Left ventricle myocardium inferior (tissue), 1 donor: ENCODE measurements around the gene PXN. TPM values are rescaled to one million over a fixed set of nuclear protein-coding genes. Genes with fewer than 3 reads are reported as not detected.
"Not testable (repeated sequence)": the region's sequence is repeated elsewhere in the genome, so short reads cannot be mapped to it uniquely, and the experiment has no call there.

Source experiments
- DNase-seq: peaks from one replicate; pipeline ENCODE4 v3.0.0-alpha.2; 2020
- H3K27ac ChIP-seq: fragments of 200-600 bp; replicated peaks from 2 replicates; pipeline ENCODE4 v1.8.0; 2021
- H3K27me3 ChIP-seq: fragments of 200-600 bp; 2 replicates; pipeline ENCODE4 v1.8.0; 2021; ENCODE audit warnings: low read depth
- H3K36me3 ChIP-seq: fragments of 200-600 bp; 2 replicates; pipeline ENCODE4 v1.8.0; 2021
- H3K4me1 ChIP-seq: fragments of 200-600 bp; 2 replicates; pipeline ENCODE4 v1.8.0; 2021
- H3K4me3 ChIP-seq: fragments of 200-600 bp; 2 replicates; pipeline ENCODE4 v1.8.0; 2021; ENCODE audit warnings: mild to moderate bottlenecking, moderate library complexity
- H3K9me3 ChIP-seq: fragments of 200-600 bp; replicated peaks from 2 replicates; pipeline ENCODE4 v1.8.0; 2021
- intact Hi-C: fragments of 100-400 bp; cut with micrococcal nuclease; formaldehyde crosslinking; loops from one replicate; pipeline ENCODE4 v1.11.0; 2022
- total RNA-seq: library from RNA; stranded (reverse); fragmentation: NEBNext Ultra II Directional; extraction: Animal tissue kit (Norgen Biotek cat#: 25700); gene quantifications from one replicate; pipeline ENCODE4 v1.2.1, GENCODE V29; 2021
- TF ChIP-seq, protein P1 (sequence below): fragments of 200-600 bp; IDR thresholded peaks from 2 replicates; pipeline ENCODE4 v1.8.0; 2021; ENCODE audit warnings: antibody characterized with exemption, mild to moderate bottlenecking, borderline replicate concordance
- donor health status: DM: no; HTN: yes; CAD: no; lungs with severe emphysema.

PXN gene
- total RNA-seq, 1 donor from 2014 or later, result 59.8 TPM

DNA sequence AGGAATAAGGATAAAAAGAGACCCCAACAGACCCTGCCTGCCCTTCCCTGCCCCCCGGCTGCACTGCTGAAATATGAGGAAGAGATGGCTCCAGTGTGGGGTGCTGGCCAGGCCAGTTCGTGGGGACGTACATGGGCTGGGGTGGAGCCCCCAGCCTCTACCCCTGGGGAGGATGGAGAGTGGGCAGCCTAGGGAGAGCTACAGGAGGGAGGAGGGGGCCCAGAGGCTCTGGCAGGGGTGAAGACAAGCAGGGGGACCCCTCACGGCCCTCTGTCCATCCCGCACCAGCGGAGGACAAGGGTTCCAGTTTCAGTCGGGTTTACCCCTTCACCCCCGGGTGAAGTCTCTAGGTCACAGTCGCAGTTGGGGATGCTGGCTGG lies 53.6 kb downstream of the PXN start:
- no peak overlapping the region for H3K27ac ChIP-seq
- no peaks in the 10 kb centered on the region for H3K27me3 ChIP-seq
- no peak for DNase-seq
- TF ChIP-seq, protein P1, sequence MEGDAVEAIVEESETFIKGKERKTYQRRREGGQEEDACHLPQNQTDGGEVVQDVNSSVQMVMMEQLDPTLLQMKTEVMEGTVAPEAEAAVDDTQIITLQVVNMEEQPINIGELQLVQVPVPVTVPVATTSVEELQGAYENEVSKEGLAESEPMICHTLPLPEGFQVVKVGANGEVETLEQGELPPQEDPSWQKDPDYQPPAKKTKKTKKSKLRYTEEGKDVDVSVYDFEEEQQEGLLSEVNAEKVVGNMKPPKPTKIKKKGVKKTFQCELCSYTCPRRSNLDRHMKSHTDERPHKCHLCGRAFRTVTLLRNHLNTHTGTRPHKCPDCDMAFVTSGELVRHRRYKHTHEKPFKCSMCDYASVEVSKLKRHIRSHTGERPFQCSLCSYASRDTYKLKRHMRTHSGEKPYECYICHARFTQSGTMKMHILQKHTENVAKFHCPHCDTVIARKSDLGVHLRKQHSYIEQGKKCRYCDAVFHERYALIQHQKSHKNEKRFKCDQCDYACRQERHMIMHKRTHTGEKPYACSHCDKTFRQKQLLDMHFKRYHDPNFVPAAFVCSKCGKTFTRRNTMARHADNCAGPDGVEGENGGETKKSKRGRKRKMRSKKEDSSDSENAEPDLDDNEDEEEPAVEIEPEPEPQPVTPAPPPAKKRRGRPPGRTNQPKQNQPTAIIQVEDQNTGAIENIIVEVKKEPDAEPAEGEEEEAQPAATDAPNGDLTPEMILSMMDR, result no peak
- H3K4me3 ChIP-seq, result no peak overlapping the region
- H3K4me1 ChIP-seq, result no peaks in the 10 kb centered on the region
- H3K9me3 ChIP-seq, result no peaks in the 10 kb centered on the region
- intact Hi-C loops, result no loop called here
- H3K36me3 ChIP-seq, result peaks cover 76% of the 10 kb centered on the region

DNA sequence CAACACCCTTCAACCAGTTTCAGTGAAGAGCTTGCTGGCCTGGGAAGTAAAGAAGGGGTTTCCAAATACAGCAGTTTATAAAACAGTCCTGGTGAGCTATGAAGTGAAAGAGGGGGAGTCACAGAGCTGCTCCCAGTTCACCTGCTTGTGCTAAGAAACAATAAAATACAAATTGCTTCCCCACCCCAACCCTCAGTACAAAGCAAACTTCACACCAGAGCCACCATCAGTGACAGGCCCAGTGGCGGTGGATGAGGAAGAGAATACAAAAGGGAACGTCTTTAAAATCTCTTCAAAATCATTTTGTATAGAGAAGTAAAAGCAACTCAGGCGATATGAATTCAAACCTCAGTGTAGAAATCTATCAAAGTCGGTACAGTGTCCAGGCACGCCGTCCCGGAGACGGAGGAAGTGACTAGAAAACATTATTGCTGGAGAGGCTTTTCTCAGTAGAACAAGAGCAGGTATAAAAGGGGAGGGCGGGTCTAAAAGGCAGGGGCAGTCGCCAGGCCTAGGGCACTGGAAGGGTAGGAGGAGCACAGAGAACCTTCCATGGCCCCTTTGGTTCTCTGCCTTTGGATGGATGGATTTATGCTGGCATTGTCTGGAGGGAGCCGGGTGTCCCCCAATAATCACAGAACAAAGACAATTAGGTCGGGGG lies 54.2 kb downstream of the PXN start:
- DNase-seq, result no peak
- intact Hi-C loops, result no loop called here
- Histone ChIP-seq H3K9me3 (no peaks in the 10 kb centered on the region), H3K27ac (no peak overlapping the region), H3K4me3 (no peak overlapping the region), H3K27me3 (no peaks in the 10 kb centered on the region), H3K36me3 (peaks cover 76% of the 10 kb centered on the region), H3K4me1 (no peaks in the 10 kb centered on the region)
- TF ChIP-seq, protein P1, result no peak

DNA sequence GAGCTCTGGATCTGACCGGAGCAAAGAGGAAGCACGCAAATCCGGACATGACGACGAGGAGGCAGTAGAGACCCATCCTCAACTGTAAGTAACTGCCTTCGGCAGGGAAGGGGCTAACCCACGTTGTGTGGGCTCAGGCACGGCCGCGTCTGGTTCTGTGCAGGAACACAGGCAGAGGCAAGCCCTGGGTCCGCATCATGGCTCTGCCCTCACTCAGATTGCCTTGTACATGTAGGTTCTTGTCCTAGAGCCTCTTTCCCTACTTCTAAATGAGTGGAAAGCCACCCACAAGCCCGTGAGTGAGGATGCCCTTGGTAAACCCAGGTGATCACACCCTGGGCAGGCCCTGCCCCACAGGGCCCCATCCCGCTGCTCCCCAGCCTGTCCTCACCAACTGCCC lies 55.7 kb downstream of the PXN start:
- intact Hi-C loops, result no loop called here
- peaks cover 63% of the 10 kb centered on the region for H3K36me3 ChIP-seq

DNA sequence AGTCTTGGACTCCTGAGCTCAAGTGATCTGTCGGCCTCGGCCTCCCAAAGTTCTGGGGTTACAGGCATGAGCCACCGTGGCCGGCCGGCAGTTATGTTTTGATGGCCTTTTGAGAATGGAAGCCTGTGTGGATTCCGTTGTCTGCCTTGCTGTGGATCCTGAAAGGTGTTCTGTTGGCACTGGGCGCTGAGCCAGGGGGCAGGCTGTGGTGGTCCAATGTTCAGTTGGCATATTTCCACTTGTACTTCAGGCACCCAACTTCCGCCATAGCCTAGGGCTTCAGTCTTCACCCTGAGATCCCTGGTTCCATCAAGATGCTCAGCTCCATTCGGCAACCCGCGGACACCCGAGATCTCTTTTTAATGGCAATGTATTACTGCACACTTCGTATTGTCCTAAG lies 58.3 kb downstream of the PXN start:
- DNase-seq, result no peak
- no peak overlapping the region for H3K4me3 ChIP-seq
- intact Hi-C loops, result no loop called here
- no peaks in the 10 kb centered on the region for H3K9me3 ChIP-seq
- no peaks in the 10 kb centered on the region for H3K27me3 ChIP-seq
- H3K36me3 ChIP-seq, result peaks cover 36% of the 10 kb centered on the region
- TF ChIP-seq, protein P1, result no peak
- H3K27ac ChIP-seq, result no peak overlapping the region
- H3K4me1 ChIP-seq, result peaks cover under 1% of the 10 kb centered on the region

More for the DNA sequence above, 55.7 kb downstream of the PXN start:
- DNase-seq, result no peak
- TF ChIP-seq, protein P1, result no peak
- Histone ChIP-seq H3K4me1 (no peaks in the 10 kb centered on the region), H3K4me3 (no peak overlapping the region), H3K27me3 (no peaks in the 10 kb centered on the region), H3K9me3 (no peaks in the 10 kb centered on the region), H3K27ac (no peak overlapping the region)

DNA sequence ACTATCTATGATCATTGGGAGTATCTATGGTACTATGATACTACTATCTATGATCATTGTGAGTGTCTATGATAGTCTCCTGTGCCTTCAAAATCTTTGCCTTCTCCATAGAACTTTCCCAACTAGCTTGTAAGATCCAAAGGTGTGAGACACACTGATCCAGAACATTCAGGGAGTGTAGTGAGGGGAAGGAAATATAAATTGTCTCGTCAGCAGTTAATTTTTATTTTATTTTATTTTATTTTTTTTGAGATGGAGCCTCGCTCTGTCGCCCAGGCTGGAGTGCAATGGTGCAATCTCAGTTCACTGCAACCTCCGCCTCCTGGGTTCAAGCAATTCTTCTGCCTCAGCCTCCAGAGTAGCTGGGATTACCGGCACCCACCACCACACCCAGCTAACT lies 58.7 kb downstream of the PXN start:
- H3K27me3 ChIP-seq, H3K27ac ChIP-seq, H3K4me3 ChIP-seq, H3K4me1 ChIP-seq, intact Hi-C loops, DNase-seq, H3K9me3 ChIP-seq: not testable (repeated sequence)
- H3K36me3 ChIP-seq, result peaks cover 32% of the 10 kb centered on the region

DNA sequence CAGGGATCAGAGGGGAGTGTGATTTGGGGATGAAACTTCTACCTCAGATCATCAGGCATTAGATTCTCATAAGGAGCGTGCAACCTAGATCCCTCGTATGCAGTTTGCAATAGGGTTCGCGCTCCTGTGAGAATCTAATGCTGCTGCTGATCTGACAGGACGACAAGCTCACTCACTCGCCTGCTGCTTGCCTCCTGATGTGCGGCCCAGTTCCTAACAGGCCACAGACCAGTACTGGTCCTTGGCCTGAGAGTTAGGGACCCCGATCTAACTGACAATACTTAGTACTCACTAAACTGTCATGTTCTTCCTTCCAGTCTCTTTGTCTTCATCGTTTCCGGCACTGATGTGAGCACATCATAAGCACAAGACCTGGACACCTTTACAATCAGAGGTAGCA lies 59.3 kb downstream of the PXN start:
- no peak overlapping the region for H3K27ac ChIP-seq
- no peaks in the 10 kb centered on the region for H3K9me3 ChIP-seq
- no peak for DNase-seq
- TF ChIP-seq, protein P1, result no peak
- H3K4me3 ChIP-seq, result no peak overlapping the region
- no peaks in the 10 kb centered on the region for H3K27me3 ChIP-seq
- peaks cover 26% of the 10 kb centered on the region for H3K36me3 ChIP-seq
- H3K4me1 ChIP-seq, result peaks cover 10% of the 10 kb centered on the region
- intact Hi-C loops, result no loop called here
